C4-2B (cell line): ENCODE data around the gene COL24A1.

Experiments used
- H3K27ac ChIP-seq: fragments of 450-650 bp; 2 replicates; pipeline ENCODE4 v1.5.1; 2017
- CTCF ChIP-seq: fragments of 450-650 bp; conservative IDR thresholded peaks from 2 replicates; pipeline ENCODE4 v1.5.1; 2017; ENCODE audit warnings: mild to moderate bottlenecking
- ZFX ChIP-seq: fragments of 450-650 bp; IDR thresholded peaks from 2 replicates; pipeline ENCODE4 v1.6.1; 2017

The COL24A1 gene

GRCh38 chr1:85705940-85706339 is 450.6 kb downstream of the COL24A1 start:
- no peak overlapping the region for H3K27ac ChIP-seq
- TF ChIP-seq CTCF (no peak), ZFX (no peak)

- no peak overlapping the region for H3K27ac ChIP-seq
- TF ChIP-seq CTCF (no peak), ZFX (no peak)
Observed at GRCh38 chr1:85700422-85700821, 456.1 kb downstream of the COL24A1 start.

GRCh38 chr1:85697895-85698294 is 458.7 kb downstream of the COL24A1 start:
- TF ChIP-seq ZFX (no peak), CTCF (no peak)
- H3K27ac ChIP-seq: no peak overlapping the region

- H3K27ac ChIP-seq: no peak overlapping the region
- no peak for TF ChIP-seq ZFX
- peak; percentile 71 for TF ChIP-seq CTCF
Observed at GRCh38 chr1:85692730-85693314, 463.8 kb downstream of the COL24A1 start.

- peak overlapping the region; percentile 41; the same call in 1 of the 2 replicates for H3K27ac ChIP-seq
- no peak for TF ChIP-seq CTCF
- no peak for TF ChIP-seq ZFX
Observed at GRCh38 chr1:85689775-85690404, 466.7 kb downstream of the COL24A1 start.

- TF ChIP-seq ZFX (no peak), CTCF (no peak)
- H3K27ac ChIP-seq: no peak overlapping the region
Observed at GRCh38 chr1:85683292-85684025, 473.1 kb downstream of the COL24A1 start.

- TF ChIP-seq CTCF (no peak), ZFX (no peak)
- H3K27ac ChIP-seq: no peak overlapping the region
Observed at GRCh38 chr1:85681087-85681486, 475.5 kb downstream of the COL24A1 start.
